Activated CD8-positive, alpha-beta memory T cell treated with anti-CD3 and anti-CD28 coated beads for 4 hours (primary cell): Measurements from ENCODE around the gene UQCR11.

Experiments
- DNase-seq, 2 donors: peaks; one replicate each; pipeline ENCODE4 v3.0.0-alpha.2; 2020; ENCODE audit warnings: low read depth in 2 of 2

UQCR11 gene

DNA sequence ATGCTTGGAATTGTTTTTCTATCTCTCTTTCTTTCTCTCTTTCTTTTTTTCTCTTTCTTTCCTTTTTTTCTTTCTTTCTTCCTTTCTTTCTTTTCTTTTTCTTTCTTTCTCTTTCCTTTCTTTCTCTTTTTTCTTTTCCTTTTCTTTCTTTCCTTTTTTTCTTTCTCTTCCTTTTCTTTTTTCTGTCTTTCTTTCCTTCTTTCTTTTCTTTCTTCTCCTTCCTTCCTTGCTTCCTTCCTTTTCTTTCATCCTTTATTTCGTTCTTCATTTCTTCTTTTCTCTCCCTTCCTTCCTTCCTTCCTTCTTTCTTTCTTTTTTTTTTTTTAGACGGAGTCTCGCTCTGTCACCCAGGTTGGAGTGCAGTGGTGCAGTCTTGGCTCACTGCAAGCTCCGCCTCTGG lies 35.3 kb downstream of the UQCR11 start:
- no peak for DNase-seq

GRCh38 chr19:1568320-1569019 lies 36.8 kb downstream of the UQCR11 start, which contains the start of gene MEX3D:
MEX3D (minus strand) TSS chr19:1568325; CDS start chr19:1568058, 267 bp downstream.
- peak; percentile 58 to 67 for DNase-seq

DNA sequence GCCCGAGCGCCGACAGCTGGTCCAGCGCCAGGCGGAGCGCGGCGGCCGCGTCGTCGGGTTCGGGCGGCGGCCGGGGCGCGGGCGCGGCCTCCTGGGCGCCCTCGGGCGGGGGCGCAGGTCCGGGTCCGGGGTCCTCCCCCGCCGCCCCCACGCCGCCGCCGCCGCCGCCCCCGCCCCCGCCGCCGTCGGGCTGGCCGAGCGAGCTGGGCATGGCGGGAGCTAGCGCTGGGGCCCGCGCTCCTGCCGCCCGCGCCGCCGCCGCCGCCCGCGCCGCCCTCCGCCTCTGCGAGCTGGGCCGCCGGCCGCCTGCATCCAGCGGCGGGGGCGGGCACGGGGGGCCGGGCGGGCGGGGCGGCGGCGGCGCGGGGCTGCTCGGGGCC lies 37.4 kb downstream of the UQCR11 start:
- no peak for DNase-seq

DNA sequence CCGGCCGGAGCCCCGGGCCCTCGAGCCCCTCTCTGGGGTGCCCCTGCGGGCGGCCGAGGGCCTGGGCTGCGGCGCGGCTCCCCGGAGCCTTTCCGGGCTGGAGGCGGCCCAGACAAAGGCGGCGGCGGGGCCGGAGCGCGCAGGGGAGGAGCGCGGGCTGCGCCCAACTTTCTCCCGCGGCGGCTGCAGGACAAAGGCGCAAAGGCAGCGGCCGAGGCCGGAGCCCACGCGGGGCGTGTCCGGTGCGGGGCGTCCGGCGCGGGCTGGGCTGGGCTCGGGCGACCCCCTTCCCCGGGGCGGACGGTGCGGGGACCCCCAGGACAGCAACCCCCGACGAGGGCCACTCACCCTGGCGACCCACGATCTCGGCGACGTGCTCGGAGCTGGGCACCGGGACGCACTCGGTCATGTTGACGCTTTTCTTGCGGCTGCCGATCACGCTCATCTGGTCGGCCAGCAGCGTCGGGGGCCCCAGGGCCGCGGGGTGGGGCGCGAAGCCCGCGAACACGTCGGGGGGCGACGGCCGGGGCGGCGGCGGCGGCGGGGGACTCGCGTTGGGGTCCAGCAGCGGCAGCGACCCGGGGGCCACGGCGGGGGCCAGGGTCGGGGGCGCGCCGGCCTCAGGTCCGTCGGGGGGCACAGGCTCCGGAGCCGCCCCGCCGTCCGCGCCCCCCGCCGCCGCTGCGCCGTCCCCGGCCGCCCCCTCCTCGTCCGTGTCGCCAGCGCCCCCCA lies 38.0 kb downstream of the UQCR11 start:
- DNase-seq: no peak

- no peak for DNase-seq
Observed at GRCh38 chr19:1566392-1567115, 38.7 kb downstream of the UQCR11 start.

GRCh38 chr19:1563251-1563650 lies 42.0 kb downstream of the UQCR11 start:
- DNase-seq: no peak

GRCh38 chr19:1561236-1561842 lies 43.9 kb downstream of the UQCR11 start:
- no peak for DNase-seq

DNA sequence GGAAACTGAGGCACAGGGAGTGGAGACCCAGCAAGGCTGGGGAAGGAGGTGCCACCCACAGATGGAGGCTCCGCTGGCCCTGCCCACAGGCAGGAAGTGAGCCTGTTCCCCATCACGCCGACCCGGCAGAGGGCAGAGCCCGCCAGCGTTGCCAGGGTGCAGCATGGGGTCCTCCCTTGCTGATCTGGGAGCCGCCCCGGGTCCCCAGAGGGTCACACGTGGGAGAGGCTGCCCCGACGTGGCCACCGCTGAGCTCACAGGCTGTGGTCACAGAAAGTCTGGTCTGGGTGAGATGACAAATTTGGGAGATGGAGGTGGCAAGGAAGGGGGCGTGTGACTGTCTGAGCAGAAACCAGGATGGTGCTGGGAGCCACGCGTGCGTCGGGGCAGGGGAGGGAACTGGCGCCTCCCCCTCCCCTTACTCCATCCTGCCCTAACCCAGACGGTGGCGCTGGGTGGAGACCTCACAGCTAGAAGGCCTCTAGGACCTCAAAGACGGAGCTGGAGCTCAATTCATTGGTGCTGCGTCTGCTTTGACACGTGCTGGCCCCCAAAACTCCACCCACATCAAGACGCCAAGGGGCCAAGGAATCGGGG lies 44.9 kb downstream of the UQCR11 start:
- no peak for DNase-seq

- DNase-seq: no peak
Observed at GRCh38 chr19:1558552-1558951, 46.7 kb downstream of the UQCR11 start.

DNA sequence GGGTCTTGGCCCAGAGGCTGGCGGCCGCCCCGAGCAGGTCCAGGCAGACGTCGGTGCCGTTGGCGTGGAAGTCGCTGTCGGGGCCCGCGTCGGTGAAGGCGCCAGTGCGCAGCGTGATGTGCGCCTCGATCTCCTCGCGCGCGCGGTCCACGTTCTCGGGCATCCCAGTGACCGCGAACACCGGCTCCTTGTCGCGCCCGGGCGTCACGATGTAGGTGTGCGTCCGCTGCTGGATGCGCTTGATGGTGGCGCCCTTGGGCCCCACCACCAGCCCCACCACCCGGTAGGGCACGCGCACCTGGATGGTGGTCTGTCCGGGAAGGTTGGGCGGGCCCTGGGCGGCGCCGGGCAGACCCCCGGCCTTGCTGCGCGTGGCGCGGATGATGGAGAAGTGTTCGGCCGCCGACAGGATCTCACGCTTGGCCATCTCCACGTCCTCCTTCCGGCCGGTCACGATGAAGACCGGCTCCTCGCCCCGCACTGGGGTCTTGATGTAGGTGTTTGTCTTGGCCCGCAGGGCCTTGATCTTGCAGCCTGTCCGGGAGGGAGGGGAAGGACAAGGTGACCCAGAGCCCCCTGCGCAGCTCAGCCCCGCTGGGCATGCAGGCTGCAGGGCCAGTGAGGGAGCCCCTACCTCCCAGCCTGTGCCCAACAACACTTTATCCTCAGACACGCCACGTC lies 48.7 kb downstream of the UQCR11 start:
- no peak for DNase-seq

DNA sequence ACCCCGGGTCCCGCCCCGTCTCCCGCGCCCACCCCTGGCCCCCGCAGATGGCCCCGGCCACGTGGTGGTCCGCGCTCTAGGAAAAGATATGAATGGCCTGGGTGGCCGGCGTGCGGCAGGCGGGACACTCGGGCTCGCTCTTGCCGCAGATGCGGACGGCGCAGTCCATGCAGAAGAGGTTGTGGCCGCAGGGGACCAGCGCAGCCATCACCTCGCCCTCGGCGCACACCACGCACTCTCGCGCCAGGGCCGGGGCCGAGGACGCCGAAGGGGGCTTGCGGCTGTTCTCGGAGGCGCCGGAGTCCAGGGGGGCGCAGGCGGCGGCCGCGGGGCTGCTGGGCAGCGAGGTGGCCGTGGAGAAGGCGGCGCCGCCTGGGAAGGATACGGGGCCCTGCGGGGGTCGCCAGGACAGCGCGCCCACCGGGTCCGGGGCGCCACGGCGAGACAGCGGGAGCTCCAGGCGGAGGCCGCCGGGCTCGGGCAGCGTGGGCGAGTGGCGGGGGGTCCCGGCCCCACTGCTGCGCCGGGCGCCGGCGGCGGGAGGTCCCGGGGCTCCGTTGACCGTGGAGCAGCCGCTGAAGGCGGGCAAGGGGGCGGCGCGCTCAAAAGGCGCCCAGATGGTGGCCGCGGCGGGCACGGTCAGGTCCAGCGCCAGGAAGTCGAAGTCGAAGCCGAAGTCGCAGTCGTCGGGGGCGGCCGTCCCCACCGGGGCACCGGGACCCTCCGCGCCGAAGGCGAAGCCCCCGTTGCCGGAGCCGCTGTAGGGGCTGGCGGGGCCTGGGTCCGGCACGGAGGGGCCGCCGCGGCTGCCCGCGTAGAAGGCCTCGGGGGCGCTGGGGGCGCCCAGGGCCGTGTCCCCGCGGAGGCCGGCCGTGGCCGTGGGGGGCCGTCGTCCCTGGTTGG lies 49.5 kb downstream of the UQCR11 start:
- DNase-seq: no peak

DNA sequence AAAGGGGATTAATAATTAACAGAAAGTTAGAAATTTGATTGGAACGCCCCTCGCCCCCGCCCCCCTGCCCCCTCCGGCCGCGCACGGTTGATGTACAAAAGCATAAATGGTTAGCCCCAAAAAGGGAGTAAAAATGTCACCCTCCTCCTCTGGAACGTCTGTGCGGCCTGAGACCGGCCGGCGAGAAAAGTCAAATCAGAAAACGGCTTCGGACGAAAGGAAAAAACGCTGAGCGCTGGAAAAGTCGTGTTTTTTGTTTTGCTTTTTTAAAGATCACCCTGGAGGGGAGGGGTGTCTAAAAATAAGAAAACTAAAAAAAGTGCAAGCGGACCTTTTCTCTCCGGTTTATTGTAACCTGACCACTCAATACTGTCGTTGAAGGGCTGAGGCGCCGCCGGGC lies 50.3 kb downstream of the UQCR11 start:
- no peak for DNase-seq

- no peak for DNase-seq
Observed at GRCh38 chr19:1553415-1553814, 51.8 kb downstream of the UQCR11 start.

- no peak for DNase-seq
Observed at GRCh38 chr19:1551068-1552040, 53.9 kb downstream of the UQCR11 start.

GRCh38 chr19:1549332-1549945 lies 55.8 kb downstream of the UQCR11 start:
- no peak for DNase-seq
